ENCODE measurements around the gene CLCA1.

- no peak for TF ChIP-seq POLR2AphosphoS5 (IDR thresholded peaks at IDR 0.05)
- no peak for TF ChIP-seq POLR2A (IDR thresholded peaks at IDR 0.05)
- TF ChIP-seq, protein P1, sequence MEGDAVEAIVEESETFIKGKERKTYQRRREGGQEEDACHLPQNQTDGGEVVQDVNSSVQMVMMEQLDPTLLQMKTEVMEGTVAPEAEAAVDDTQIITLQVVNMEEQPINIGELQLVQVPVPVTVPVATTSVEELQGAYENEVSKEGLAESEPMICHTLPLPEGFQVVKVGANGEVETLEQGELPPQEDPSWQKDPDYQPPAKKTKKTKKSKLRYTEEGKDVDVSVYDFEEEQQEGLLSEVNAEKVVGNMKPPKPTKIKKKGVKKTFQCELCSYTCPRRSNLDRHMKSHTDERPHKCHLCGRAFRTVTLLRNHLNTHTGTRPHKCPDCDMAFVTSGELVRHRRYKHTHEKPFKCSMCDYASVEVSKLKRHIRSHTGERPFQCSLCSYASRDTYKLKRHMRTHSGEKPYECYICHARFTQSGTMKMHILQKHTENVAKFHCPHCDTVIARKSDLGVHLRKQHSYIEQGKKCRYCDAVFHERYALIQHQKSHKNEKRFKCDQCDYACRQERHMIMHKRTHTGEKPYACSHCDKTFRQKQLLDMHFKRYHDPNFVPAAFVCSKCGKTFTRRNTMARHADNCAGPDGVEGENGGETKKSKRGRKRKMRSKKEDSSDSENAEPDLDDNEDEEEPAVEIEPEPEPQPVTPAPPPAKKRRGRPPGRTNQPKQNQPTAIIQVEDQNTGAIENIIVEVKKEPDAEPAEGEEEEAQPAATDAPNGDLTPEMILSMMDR (IDR thresholded peaks at IDR 0.05), result no peak
Observed at GRCh38 chr1:86502721-86503405, 34.1 kb downstream of the CLCA1 start.
